Nucleus accumbens (tissue), 56 donors: Measurements from ENCODE around the gene ARMC12.

Experiments
- DNase-seq, 56 donors: peaks; one replicate each; lab custom pipeline; 2025; lab: John Stamatoyannopoulos, UW

Gene ARMC12

DNA sequence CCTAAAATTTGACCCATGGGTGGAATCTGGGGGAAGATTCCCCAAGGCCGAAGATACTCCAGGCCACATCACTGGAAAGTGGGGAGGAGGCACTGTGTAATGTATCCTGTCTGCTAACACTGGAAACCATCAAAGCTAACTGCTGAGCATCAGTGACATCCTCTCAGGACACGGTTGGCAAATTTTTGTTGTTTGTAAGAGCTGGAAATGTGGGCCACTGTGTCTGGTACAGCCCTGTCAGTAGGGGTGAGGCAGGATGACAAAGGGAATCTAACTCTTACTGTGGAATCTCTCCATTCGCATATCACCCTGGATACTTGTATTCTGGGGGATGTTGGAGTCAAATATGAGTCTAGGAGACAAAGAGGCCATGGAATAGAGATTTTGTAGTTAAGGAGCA is 22.6 kb downstream of the ARMC12 start:
- no peak for DNase-seq

DNA sequence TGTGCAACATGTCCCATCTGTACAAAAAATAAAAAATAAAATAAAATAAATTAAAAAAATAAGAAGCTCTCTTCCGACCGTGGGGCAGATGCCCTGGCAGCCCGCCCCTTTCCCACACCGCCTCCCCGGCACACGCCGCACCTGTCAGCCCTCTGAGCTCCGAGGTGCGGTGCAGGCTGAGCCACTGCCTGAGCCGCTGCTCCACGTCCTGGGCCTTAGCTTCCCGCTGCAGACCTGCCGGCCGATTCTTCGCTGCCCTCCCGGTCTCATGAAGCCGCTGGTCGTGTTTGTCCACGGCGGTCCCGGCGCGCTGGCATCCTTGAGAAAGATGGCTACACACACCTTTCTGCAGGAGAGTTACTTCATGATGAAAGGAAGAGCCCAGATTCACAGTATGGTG is 28.9 kb downstream of the ARMC12 start:
- no peak for DNase-seq

DNA sequence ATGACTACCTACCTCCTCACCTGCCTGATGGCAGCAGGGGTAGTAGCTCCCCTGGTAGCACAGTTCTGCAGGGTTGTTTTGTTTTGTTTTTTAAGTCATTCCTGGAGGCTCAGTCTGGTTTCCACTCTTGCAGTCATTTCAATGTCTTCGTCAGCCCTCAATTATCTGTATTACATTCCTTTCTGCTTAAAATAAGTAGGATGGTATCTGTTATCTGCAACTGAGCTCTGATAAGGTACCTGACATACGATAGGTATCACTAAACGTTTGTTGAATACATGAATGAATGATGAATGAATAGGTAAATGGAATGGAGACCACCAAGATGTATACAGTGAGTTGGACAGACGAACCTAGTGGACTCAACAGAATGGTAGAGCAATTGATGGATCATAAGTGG is 32.4 kb downstream of the ARMC12 start:
- DNase-seq, result no peak

DNA sequence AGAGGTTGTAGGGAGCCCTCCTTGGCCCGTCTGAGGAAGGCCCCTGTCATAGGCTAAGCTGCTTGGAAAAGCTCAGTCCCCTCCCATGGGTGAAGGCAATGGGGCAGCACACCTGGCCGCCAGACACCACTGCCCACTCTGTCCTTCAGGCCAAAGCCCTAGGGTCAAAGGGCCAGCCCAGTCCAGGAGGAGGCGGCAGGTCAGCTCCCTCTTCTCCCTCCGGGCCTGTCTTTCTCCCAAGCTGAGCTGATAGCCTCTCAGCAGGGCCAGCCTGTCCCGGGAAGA is 34.5 kb downstream of the ARMC12 start:
- DNase-seq, result no peak

DNA sequence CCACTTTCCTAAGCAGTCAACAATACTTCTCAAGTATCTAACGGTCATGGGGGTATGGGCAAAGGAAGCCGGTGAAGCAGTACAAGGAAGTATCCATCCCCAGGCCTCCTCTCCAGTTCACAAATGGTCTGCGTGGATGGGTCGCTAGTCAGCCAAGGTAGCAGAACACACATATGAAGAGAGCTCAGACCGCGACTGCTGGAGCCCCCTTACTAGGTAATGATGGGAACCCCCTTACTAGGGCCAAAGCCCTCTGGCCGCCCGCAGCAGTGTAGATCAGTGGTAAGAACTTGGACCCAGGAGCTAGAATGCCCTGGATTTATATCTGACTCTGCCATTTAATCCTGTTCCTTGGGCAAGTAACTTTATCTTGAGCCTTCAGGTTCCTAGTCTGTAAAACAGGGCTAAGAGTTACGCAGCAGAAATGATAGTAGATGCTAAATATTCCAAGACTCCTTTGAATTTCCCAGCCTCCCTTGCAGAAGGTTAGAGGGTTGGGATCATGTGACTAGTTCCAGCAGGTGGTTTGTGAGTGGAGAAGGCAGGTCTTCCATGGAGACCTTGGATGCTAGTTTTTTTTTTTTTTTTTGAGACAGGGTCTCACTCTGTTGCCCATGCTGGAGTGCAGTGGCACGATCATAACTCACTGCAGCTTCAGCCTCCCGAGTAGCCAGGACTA is 37.4 kb downstream of the ARMC12 start:
- no peak for DNase-seq

DNA sequence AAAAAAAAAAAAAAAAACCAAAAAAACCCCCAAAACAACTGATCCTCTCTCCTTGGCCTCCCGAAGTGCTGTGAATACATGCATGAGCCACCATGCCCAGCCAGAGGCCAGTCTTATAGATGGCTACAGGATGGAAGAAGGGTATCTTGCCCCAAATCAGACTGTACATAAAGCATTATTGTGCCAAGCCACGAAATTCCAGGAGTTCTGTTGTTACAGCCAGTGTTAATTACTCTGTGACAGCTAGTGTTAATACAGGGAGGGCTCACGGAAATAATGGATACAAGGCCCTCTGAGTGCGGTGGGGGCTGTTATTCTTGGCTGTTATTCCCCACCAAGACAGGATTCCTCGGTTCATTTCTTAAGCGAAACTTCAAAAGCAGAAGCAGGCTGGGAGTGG is 38.2 kb downstream of the ARMC12 start:
- DNase-seq, result no peak

DNA sequence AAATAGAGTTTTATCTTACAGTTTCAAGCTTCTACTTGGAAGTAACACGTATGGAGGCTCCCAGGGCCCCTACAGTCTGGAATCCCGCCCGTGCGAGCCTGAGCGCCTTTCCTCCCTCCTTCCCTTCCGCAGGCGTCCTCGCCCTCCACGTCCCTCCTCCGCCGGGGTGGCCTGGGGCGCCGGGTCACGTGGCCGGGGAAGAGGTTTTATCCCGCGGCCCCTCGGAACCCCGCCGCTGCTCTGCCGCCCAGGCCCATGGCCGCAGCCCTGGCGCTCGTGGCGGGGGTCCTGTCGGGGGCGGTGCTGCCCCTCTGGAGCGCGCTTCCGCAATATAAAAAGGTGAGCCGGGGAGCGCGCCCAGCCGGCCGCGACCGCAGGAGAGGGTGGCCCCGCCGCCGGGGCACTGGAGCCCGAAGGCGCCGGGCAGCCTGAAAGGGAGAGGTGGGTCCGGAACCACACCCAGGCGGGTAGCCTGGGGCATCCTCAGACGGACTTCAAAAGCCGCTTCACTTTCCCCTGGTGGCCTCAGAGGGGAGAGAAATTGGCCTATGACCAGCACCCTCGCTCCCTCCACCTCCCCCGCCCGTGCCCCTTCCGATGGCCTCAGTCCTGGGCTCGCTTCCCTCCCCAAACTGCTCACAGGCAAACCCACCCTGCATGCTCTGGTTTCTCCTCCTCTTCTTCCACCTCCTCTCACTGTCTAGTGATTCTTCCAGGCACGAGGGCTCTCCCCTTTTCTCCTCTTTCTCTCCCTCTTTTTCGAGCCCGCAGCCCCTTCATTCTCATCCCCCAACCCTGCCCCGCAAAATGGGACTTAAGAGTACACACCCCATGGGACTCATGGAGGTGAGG is 39.8 kb downstream of the ARMC12 start, which contains the start of gene CLPSL2:
Gene CLPSL2 (plus strand): TSS at position 235 of the 852 bp plus-strand sequence. CDS start 21 bp downstream, at position 256.
- DNase-seq, result peak in 1 of 56 donors; percentile 8

DNA sequence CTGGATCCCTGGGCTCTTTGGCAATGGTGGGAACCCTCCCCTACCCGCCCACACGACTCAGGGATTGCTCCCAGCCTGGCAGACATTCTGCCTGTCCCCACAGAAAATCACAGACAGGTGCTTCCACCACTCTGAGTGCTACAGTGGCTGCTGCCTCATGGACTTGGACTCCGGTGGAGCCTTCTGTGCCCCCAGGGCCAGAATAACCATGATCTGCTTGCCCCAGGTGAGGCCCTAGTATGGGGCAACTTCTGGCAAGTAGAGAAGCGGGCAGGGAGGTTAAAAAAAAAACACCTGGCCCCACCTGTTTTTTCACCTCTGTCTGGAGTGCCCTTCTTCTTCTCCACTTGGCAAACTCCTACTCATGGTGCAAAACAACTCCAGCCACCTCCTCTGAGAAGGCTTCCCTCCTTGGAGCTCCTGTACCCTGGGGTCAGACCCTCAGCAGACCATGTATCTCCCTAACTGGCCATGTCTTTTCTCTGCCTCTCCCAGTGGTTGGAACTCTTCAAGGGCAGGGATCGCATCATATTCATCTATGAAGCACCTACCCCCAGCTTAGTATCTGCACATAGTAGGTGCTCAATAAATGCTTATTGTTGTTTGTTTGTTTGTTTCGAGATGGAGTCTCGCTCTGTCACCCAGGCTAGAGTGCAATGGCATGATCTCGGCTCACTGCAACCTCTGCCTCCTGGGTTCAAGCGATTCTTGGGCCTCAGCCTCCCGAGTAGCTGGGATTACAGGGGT is 40.7 kb downstream of the ARMC12 start:
- no peak for DNase-seq

DNA sequence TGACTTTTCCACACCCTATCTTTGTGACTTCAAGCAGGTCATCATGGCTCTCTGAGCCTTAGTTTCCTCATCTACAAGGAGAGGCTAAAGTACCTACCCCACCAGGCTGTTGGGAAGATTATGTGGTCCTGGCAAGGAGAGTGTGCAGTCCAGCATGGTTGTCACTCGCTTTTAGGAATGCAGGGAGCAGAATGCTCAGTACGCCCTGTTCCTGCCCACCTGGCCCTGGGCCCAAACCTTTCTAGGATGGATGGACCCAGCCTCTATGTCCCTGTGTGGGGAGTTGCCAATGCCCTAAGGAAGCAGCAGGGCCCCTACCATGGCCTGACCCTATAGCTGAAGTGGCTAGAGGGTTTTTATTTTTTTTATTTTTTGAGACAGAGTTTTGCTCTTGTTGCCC is 41.6 kb downstream of the ARMC12 start:
- no peak for DNase-seq

DNA sequence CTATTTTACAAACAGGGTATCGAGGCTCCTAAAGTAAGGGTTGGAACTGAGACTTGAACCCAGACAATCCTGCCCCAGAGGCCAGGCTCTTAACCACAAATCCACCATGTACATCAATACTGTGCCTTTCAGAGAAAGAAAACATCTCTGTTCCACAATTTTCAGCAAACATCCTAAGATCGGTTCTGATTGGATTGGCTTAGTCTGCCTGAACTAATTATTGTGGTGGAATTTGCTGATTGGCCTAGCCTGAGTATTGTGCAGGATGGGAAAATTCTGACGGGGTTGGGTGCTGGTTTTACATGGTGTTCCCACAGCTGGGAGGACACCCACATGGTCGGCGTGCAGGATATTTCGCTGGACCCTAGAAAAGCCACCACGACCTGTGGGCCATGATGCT is 43.9 kb downstream of the ARMC12 start, which contains the start of gene CLPSL1:
Gene CLPSL1 (plus strand): TSS at position 301 of the 400 bp plus-strand sequence. CDS start 92 bp downstream, at position 393.
- DNase-seq, result no peak

DNA sequence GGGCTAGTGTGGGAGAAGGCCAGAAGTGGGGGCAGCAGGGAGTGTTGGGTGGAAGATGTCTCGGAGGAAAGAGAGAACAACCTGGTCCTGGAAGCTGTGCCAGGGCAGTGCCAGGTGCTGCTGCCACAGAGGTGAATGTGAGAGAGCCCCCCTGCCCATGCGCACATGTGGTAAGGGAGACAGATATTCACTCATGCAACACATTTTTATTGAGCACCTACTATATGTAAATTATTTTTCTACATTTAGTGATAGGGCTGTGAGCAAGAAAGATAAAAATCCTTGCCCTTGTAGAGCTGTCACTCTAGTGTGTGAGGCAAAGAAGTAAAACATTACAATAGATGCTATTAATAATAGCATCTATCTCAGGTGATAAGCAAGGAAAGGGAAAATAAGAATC is 44.5 kb downstream of the ARMC12 start:
- DNase-seq, result no peak

DNA sequence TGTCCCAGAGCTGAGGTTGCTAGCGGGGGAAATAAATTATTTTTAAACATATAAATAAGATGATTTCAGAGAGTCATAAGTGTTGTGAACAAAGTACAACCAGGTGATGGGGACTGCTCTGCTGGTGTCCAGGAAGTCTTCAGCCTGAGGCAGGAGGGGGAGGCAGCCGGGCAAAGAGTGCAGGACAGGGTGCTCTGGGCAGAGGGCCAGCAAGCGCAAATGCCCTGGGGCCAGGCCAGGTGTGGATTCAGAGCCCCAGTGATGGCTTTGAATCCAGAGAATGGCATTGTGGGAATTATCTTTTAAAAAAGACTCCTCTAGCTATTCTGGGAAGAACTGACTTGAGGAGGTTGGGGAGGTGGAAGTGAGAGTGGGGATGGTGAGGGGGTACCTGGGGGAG is 45.6 kb downstream of the ARMC12 start:
- no peak for DNase-seq

DNA sequence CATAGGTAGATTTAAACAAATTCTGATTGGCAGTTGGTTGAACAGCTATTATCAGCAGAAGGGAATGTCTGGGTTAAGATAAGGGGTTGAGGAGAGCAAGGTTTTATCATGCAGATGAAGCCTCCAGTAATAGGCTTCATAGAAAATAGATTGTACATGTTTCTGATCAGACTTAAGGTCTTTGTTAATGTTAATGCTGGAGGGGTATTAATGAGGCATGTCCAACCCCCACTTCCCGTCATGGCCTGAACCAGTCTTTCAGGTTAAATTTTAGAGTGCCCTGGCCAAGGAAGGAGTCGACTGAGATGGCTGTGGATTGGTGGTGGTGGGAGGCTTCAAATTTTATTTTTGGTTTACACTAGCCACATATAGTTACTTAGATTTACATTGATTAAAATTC is 47.4 kb downstream of the ARMC12 start:
- DNase-seq, result no peak

DNA sequence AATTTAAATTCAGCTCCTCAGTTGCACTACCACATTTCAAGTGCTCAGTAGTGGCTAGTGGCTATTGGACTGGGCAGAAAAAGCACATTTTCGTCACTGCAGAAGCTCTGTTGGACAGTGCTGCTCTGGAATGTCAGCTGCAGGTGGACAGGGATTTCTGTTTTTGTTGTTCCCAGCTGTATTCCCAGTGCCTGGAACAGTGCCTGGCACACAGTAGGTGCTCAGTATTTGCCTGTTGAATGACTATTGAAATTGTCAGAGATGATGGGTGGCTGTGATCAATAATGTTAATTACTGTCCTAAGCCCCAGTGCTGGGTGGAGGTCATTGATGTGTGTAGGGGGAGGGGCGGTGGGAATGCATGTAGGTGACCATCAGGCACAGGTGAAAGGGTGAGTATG is 49.4 kb downstream of the ARMC12 start:
- DNase-seq, result no peak

DNA sequence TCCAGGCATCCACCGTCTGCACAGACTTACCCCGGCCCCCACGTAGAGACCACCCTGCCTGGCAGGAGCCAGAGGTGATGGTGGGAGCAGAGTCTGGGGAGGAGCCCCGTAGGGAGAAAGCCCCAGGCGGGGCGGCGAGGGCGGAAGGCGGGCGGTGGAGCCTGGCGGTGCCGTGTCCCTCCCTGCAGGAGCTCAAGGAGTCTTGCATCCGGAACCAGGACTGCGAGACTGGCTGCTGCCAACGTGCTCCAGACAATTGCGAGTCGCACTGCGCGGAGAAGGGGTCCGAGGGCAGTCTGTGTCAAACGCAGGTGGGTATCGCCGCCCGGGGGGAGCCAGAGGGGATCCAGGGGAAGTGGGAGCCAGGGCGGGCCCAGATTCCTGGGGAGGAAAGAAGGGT is 50.0 kb downstream of the ARMC12 start:
- no peak for DNase-seq

DNA sequence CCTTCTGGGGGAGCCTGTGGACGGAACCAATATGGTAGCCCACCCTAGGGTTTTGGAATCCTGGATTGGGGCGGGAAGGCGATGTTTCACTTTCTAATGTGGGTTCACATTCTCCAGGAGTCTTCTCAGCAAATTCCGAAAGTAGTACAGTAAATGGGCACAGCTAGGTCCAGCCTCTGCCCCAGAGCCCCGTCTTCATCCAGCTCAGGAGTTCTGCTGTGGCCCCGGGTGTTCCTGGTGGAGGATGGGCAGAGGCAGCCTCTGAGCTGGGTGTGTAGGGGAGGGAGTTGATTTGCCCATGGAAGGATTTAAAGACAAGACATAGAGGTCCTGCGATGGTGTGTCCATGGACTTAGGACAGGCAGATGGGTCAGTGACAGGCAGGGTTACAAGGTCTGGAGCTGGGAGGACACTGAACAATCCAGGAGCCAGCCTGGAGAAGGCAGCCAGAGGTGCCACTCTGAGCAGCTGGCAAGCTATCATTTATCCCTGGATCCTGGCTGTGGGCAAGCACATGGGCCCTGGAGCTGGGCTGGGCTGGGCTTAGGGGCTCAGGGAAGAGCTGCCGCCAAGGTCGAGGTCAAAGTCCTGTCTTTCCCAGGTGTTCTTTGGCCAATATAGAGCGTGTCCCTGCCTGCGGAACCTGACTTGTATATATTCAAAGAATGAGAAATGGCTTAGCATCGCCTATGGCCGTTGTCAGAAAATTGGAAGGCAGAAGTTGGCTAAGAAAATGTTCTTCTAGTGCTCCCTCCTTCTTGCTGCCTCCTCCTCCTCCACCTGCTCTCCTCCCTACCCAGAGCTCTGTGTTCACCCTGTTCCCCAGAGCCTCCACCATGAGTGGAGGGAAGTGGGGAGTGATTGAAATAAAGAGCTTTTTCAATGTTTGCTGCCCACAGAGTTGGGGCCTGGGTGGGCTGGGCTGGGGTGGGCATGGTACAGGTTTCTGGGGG is 50.7 kb downstream of the ARMC12 start:
- no peak for DNase-seq

DNA sequence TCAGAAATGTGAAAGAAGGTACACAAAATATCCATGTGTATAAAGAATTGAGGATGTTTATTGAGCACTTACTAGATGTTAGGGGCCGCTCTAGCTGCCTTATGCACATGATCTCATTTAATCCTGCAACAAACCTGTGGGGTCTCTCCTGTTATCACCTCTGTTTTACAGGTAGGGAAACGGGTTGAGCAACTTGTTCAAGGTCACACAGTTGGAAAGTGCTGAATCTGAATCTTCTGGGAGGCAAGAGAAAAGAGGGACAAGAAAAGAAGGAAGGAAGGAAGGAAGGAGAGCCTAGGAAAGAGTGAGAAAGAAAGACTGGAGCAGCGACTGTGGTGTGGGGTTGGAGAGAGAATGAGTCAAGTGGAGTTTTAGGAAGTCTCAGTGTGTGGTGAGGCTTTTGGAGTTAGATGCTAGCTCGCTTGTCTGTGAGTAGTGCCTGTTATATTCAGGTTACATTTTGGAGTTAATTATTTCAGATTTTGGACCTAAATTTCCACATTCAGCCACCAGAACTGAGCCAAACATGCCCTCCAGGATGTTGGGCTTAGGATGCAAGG is 51.7 kb downstream of the ARMC12 start:
- DNase-seq, result no peak

DNA sequence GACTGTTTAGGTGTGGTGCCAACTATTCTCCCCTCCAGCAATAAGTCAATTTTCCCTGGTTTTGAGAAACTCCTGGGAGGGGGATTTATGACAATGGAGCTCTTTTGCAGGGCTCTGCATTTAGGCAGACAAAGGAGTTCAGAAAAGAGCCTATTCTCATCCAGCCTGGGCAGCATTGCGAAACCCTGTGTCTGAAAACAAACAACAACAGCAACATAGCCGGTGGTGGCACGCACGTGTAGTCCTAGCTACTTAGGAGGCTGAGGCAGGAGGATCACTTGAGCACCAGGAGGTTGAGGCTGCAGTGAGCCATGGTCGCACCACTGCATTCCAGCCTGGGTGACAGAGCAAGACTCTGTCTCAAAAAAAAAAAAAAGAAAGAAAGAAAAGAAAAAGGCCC is 53.9 kb downstream of the ARMC12 start:
- no peak for DNase-seq

DNA sequence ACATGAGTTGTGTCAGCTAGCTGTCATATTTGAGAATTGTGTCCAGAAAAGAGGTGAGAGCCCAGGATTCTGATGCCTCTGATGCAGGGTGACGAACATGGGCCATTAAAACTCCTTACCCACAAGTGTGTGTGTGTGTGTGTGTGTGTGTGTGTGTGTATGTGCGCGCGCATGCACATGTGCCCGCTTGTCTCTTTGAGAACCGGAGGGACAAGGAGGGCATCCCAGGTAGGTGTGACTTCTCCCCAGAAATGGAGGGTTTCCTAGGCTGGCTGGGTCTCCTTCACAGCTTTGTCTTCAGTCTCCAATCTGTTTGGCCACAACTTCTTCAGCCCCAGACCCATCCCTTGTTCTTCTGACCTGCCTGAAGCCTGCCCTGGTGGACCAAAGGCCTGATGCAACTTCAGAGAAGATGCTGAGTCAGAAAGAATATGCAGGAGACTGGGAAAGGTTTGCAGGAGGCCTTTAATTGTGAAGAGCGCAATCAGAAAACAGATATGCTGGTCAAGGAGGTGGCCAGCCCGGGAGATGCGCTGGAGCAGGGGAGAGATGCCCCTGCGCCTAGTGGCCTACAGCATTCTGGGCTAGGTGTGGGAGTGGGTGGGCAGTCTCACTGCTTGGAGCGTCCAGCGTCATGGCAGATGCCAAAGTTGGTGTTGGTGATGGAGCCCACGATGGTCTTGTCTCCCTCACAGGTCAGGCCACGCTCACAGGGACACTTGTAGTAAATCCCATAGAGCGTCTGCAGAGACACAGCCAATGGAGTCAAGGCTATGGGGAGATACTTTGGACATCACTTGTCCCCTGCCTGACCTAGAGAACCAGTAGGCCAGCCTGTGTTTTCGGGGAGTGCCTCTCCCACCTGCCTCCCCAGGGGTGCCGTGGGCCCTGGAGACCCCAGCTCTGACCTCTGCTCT is 58.0 kb downstream of the ARMC12 start:
- DNase-seq, result no peak
